Mammary epithelial cell (primary cell): ENCODE data around the gene GPR18.

ENCODE experiments used
- EZH2 ChIP-seq: IDR thresholded peaks from 2 replicates; pipeline ENCODE4 v1.6.1; 2012; ENCODE audit warnings: low read length, inconsistent platforms, borderline replicate concordance
- TF ChIP-seq, protein P1 (sequence below), 2 donors: IDR thresholded peaks in 1 of 2; conservative IDR thresholded peaks in 1 of 2; 2 replicates each; pipeline ENCODE4 v1.5.1; 2011 to 2012; ENCODE audit warnings: inconsistent platforms in 2 of 2, low read length in 2 of 2, mild to moderate bottlenecking in 2 of 2, control low read depth in 1 of 2, low read depth in 1 of 2; ENCODE audit not compliant: insufficient read depth in 1 of 2; ENCODE audit errors: extremely low read depth in 1 of 2

DNA sequence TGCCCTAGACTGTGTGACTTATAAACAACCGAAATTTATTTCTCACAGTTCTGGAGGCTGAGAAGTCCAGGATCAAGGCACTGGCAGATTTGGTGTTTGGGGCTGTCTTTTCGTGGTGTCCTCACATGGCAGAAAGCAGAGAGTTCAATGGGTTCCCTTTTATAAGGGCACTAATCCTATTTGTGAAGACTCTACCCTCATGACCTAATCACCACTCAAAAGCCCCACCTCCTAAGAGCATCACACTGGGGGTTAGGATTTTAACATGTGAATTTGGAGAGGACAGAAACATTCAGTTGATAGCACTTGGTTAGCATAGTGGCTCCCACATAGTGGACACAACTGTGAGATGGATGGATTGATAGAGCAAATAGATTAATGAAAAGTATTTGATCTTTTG, 21.5 kb upstream of the GPR18 start:
- TF ChIP-seq, protein P1, sequence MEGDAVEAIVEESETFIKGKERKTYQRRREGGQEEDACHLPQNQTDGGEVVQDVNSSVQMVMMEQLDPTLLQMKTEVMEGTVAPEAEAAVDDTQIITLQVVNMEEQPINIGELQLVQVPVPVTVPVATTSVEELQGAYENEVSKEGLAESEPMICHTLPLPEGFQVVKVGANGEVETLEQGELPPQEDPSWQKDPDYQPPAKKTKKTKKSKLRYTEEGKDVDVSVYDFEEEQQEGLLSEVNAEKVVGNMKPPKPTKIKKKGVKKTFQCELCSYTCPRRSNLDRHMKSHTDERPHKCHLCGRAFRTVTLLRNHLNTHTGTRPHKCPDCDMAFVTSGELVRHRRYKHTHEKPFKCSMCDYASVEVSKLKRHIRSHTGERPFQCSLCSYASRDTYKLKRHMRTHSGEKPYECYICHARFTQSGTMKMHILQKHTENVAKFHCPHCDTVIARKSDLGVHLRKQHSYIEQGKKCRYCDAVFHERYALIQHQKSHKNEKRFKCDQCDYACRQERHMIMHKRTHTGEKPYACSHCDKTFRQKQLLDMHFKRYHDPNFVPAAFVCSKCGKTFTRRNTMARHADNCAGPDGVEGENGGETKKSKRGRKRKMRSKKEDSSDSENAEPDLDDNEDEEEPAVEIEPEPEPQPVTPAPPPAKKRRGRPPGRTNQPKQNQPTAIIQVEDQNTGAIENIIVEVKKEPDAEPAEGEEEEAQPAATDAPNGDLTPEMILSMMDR (conservative IDR thresholded peaks at IDR 0.05 in 1 of 2, IDR thresholded peaks at IDR 0.05 in 1 of 2; ENCODE audit: extremely low read depth in 1 of 2, insufficient read depth in 1 of 2, low read depth in 1 of 2, low read length in 2 of 2): no peak
- no peak for TF ChIP-seq EZH2
